Thyroid gland (tissue), 4 donors: ENCODE measurements around the gene NRDC. TPM values are rescaled to one million over a fixed set of nuclear protein-coding genes. Genes with fewer than 3 reads are reported as not detected.

Experiments
- DNase-seq, 2 donors: peaks; one replicate each; pipeline ENCODE4 v3.0.0-alpha.2; 2019
- H3K27ac ChIP-seq, 3 donors: fragments of 200-600 bp; sonication (generic); 1 replicate in 2 of 3; 2 replicates in 1 of 3; pipeline ENCODE4 v1.5.1; 2016 to 2019; ENCODE audit warnings: mild to moderate bottlenecking in 1 of 3, moderate library complexity in 1 of 3
- H3K27me3 ChIP-seq: fragments of 200-600 bp; sonication (generic); one replicate; pipeline ENCODE4 v1.5.1; 2019
- H3K36me3 ChIP-seq, 2 donors: fragments of 200-600 bp; sonication (generic); one replicate each; pipeline ENCODE4 v1.5.1; 2016 to 2019
- H3K4me1 ChIP-seq, 2 donors: fragments of 200-600 bp; sonication (generic); one replicate each; pipeline ENCODE4 v1.5.1; 2017 to 2019
- H3K4me3 ChIP-seq, 3 donors: fragments of 200-600 bp; sonication (generic); replicated peaks in 1 of 3; 1 replicate in 2 of 3; 2 replicates in 1 of 3; pipeline ENCODE4 v1.5.1; 2016; ENCODE audit warnings: mild to moderate bottlenecking in 1 of 3
- H3K9me3 ChIP-seq: fragments of 200-600 bp; sonication (generic); one replicate; pipeline ENCODE4 v1.5.1; 2017
- POLR2A ChIP-seq, 2 donors: fragments of 450-650 bp; IDR thresholded peaks; one replicate each; pipeline ENCODE4 v1.6.1; 2017; ENCODE audit warnings: antibody characterized with exemption in 2 of 2, mild to moderate bottlenecking in 2 of 2, moderate library complexity in 1 of 2
- WGBS, 2 donors: methylation state at CpG; one replicate each; pipeline ENCODE4 v1.1.5; 2017; 5-methylcytosine and 5-hydroxymethylcytosine counted together
- intact Hi-C: fragments of 100-400 bp; cut with DNase I; formaldehyde crosslinking; loops from one replicate; pipeline ENCODE4 v1.15.1; 2023
- total RNA-seq, 4 donors: library from RNA; depleted of rRNA; stranded (reverse); fragments of >200 nt; gene quantifications; one replicate each; pipeline ENCODE4 v1.2.3, GENCODE V29; 2016
- TF ChIP-seq, protein P1 (sequence below), 6 experiments: fragments of 200-600 bp in 3 of 6; fragments of 450-650 bp in 3 of 6; sonication (generic) in 3 of 6; IDR thresholded peaks; one replicate each; pipeline ENCODE4 v1.5.1; 2016 to 2019; ENCODE audit warnings: antibody characterized with exemption in 6 of 6, mild to moderate bottlenecking in 2 of 6, inconsistent platforms in 1 of 6, moderate library complexity in 1 of 6

The NRDC gene
- total RNA-seq, 4 donors from 2014 or later, result 75.0 to 98.7 (median 79.3) TPM

DNA sequence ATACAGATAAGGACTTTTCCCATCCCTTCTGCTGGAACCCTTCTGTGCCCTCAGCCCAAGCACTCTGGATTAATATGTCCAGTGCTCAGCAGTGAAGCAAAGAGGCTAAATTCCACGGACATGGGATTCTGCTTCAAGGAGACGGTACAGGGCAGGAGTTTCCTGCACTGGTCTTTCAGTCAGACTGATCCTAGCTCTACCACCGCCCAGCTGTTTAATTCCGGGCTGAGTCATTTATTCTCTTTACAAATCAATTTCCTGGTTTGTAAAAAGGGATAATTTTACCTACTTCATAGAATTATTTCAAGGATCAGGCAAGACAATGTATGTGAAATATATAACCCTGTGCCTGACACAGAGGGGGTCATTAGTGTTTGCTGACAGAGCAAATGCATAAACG lies 41.6 kb upstream of the NRDC start:
- H3K9me3 ChIP-seq, result no peaks in the 10 kb centered on the region
- no peaks in the 10 kb centered on the region for H3K4me1 ChIP-seq
- H3K27ac ChIP-seq, result no peak overlapping the region
- no peaks in the 10 kb centered on the region for H3K27me3 ChIP-seq
- intact Hi-C loops, result no loop called here
- 70 to 74% methylated on average over 5 of the region's 5 CpGs for WGBS, 2 donors
- TF ChIP-seq POLR2A (IDR thresholded peaks at IDR 0.05), result no peak
- TF ChIP-seq, protein P1, sequence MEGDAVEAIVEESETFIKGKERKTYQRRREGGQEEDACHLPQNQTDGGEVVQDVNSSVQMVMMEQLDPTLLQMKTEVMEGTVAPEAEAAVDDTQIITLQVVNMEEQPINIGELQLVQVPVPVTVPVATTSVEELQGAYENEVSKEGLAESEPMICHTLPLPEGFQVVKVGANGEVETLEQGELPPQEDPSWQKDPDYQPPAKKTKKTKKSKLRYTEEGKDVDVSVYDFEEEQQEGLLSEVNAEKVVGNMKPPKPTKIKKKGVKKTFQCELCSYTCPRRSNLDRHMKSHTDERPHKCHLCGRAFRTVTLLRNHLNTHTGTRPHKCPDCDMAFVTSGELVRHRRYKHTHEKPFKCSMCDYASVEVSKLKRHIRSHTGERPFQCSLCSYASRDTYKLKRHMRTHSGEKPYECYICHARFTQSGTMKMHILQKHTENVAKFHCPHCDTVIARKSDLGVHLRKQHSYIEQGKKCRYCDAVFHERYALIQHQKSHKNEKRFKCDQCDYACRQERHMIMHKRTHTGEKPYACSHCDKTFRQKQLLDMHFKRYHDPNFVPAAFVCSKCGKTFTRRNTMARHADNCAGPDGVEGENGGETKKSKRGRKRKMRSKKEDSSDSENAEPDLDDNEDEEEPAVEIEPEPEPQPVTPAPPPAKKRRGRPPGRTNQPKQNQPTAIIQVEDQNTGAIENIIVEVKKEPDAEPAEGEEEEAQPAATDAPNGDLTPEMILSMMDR (IDR thresholded peaks at IDR 0.05), result no peak
- H3K4me3 ChIP-seq, result no peak overlapping the region
- H3K36me3 ChIP-seq, result no peaks in the 10 kb centered on the region
- DNase-seq, result no peak

DNA sequence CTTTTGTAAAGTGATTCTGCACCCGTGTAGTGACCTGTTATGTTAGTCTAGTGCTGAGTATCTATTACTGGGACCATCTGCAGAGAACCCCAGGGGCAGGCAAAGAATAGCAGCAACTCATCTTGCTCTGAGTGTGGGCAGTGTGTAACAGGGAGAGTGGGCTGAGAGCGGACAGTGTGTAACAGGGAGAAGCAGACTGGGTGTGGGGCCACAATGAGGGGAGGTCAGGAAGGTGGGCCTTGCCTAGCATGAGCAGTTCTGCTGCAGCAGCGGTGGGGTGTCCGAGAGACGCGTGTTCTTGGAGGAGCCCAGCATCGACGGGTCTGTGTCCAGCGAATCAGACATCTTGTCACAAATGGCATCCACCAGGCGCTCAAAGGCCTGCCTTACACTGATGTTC lies 41.2 kb upstream of the NRDC start:
- H3K27me3 ChIP-seq, result no peaks in the 10 kb centered on the region
- no peak for DNase-seq
- intact Hi-C loops, result no loop called here
- no peaks in the 10 kb centered on the region for H3K9me3 ChIP-seq
- H3K4me3 ChIP-seq, result no peak overlapping the region
- no peak overlapping the region for H3K27ac ChIP-seq
- no peaks in the 10 kb centered on the region for H3K4me1 ChIP-seq
- H3K36me3 ChIP-seq, result no peaks in the 10 kb centered on the region
- TF ChIP-seq POLR2A (IDR thresholded peaks at IDR 0.05), result no peak
- TF ChIP-seq, protein P1 (IDR thresholded peaks at IDR 0.05), result no peak
- WGBS, 2 donors, result 86 to 88% methylated on average over 10 of the region's 10 CpGs

DNA sequence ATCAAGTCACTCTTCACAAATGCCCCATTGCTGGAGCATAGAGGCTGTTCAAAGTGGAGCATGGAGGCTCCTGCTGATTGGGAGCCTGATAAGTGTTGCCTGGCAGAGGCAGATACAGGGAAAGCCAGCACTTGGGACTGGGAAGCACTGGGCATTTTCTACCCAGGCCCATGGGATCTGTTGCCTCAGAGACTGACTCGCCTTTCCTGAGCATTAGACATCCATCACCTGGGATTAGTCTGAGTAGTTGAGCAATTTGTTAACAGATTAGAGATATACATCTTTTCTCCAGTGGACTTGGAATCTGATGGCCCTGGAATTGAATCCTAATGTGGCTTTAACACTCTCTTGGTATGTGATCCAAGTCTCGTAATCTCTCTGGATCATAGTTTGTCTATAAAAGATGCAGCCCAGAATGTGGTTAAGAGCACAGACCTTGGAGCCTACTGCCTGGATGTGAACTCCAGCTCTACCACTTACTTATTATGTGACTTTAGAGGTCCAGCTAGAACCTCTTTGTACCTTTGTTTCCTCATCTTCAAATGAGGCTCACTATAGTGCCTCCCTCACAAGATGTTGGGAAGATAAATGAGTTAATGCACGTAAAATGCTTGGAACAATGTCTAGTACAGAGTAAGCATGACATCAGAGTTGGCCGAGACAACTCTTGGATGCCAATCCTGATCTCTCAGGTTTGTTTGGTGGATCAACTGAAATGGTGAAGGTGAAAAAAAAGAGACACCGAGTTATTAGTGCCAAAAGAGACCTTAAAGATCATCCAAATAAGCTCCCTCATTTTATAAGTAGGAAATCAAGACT lies 38.3 kb upstream of the NRDC start:
- no peaks in the 10 kb centered on the region for H3K27me3 ChIP-seq
- WGBS, 2 donors, result 76 to 82% methylated on average over 5 of the region's 5 CpGs
- H3K4me3 ChIP-seq, result no peak overlapping the region
- no peak overlapping the region for H3K27ac ChIP-seq
- no peak for DNase-seq
- H3K9me3 ChIP-seq, result no peaks in the 10 kb centered on the region
- H3K36me3 ChIP-seq, result no peaks in the 10 kb centered on the region
- H3K4me1 ChIP-seq, result no peaks in the 10 kb centered on the region
- intact Hi-C loops, result no loop called here
- TF ChIP-seq, protein P1 (IDR thresholded peaks at IDR 0.05), result no peak
- no peak for TF ChIP-seq POLR2A (IDR thresholded peaks at IDR 0.05)

DNA sequence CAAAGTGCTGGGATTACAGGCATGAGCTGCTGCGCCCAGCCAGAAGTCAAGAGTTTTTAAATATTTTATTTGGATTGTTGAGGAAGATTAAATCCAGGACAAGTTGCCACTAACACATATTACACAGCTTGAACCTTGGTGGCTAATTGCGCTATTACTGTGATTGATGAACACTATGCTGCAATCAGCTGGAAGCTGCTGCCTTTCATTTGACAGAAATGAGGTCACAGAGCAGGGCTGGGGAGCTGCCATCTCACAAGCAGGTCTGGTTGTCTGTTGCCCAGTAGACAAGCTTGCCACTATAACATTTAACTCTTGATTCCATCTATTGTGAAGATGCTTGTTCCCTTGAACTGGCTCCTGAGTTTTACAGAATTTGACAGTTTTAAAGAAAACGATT lies 37.4 kb upstream of the NRDC start:
- TF ChIP-seq, protein P1 (IDR thresholded peaks at IDR 0.05), result no peak
- TF ChIP-seq POLR2A (IDR thresholded peaks at IDR 0.05), result no peak
- H3K27me3 ChIP-seq, result no peaks in the 10 kb centered on the region
- H3K36me3 ChIP-seq, result no peaks in the 10 kb centered on the region
- H3K9me3 ChIP-seq, result no peaks in the 10 kb centered on the region
- no peak for DNase-seq
- H3K27ac ChIP-seq, result no peak overlapping the region
- intact Hi-C loops, result no loop called here
- H3K4me3 ChIP-seq, result no peak overlapping the region
- H3K4me1 ChIP-seq, result no peaks in the 10 kb centered on the region
- 84 to 85% methylated on average over 3 of the region's 3 CpGs for WGBS, 2 donors

DNA sequence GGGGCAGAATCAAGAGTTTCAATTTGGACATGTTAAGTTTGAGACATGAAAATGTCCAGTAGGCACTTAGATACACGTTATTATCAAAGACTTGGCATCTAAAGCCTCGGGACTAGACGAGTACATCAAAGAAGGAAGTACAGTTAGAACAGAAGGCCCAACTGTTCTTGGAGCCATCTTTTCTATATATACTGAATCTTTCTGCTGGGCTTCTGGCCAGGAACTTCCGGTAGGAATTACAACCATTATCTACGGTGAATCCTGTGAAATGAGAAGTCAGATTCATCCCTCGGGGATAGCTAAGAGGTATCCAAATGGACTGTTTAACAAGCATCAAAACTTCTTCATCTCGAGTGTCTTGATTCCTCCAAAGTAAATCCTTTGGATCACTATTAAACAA lies 34.4 kb upstream of the NRDC start:
- Histone ChIP-seq H3K9me3 (no peaks in the 10 kb centered on the region), H3K4me1 (no peaks in the 10 kb centered on the region), H3K27ac (no peak overlapping the region), H3K4me3 (no peak overlapping the region), H3K27me3 (no peaks in the 10 kb centered on the region), H3K36me3 (no peaks in the 10 kb centered on the region)
- WGBS, 2 donors, result 85 to 87% methylated on average over 7 of the region's 7 CpGs
- TF ChIP-seq POLR2A (IDR thresholded peaks at IDR 0.05), result no peak
- TF ChIP-seq, protein P1 (IDR thresholded peaks at IDR 0.05), result no peak
- intact Hi-C loops, result no loop called here
- DNase-seq, result no peak
